ENCODE measurements around the gene CACNA1E. TPM values are rescaled to one million over a fixed set of nuclear protein-coding genes. Genes with fewer than 3 reads are reported as not detected.
A peak's percentile ranks its signal among the peaks of the same experiment; 100 is the strongest.

Gene CACNA1E
- total RNA-seq, 1 experiment from 2014 or later: 0.46 TPM

GRCh38 chr1:181608948-181609347 lies 125.6 kb downstream of the CACNA1E start:
- H3K23ac ChIP-seq (ENCODE audit: insufficient read length, low read depth, low read length): no peak overlapping the region

More at GRCh38 chr1:181608948-181609347, 125.6 kb downstream of the CACNA1E start:
- Histone ChIP-seq H2BK5ac (ENCODE audit: insufficient read length, low read length) (no peak overlapping the region), H4K91ac (ENCODE audit: insufficient read length, low read depth, low read length) (no peak overlapping the region), H4K20me1 (ENCODE audit: control insufficient read depth, insufficient read depth, insufficient read length) (no peaks in the 10 kb centered on the region), H2AFZ (ENCODE audit: low read length) (no peak overlapping the region), H2BK120ac (ENCODE audit: low read depth, low read length, poor library complexity, severe bottlenecking) (no peak overlapping the region), H3K4me2 (ENCODE audit: insufficient read depth, insufficient read length, low read length) (no peak overlapping the region), H3K79me2 (ENCODE audit: insufficient read depth, low read length) (no peaks in the 10 kb centered on the region), H4K5ac (ENCODE audit: insufficient read length, low read depth, low read length) (no peak overlapping the region), H3K4me1 (ENCODE audit: insufficient read depth, low read length) (peaks cover 10% of the 10 kb centered on the region; the same call in 1 of the 2 replicates), H3K56ac (ENCODE audit: insufficient read length, low read depth, low read length) (no peak overlapping the region), H3K14ac (ENCODE audit: insufficient read depth, low read length) (no peak overlapping the region), H3K9ac (ENCODE audit: extremely low read depth, insufficient read length, low read length) (no peak overlapping the region), H3K4ac (ENCODE audit: low read depth, low read length) (no peak overlapping the region), H2BK12ac (ENCODE audit: insufficient read length, low read depth, low read length) (no peak overlapping the region), H2BK15ac (ENCODE audit: low read depth, low read length) (no peak overlapping the region), H2AK5ac (ENCODE audit: insufficient read length, low read length) (no peak overlapping the region), H3K27ac (ENCODE audit: insufficient read length, low read depth, low read length) (no peak overlapping the region), H3K9me3 (ENCODE audit: control insufficient read depth, low read depth, low read length) (no peaks in the 10 kb centered on the region), H3K18ac (ENCODE audit: insufficient read length, low read depth, low read length) (no peak overlapping the region), H3K23me2 (ENCODE audit: insufficient read length, low read depth, low read length, poor library complexity, severe bottlenecking) (no peaks in the 10 kb centered on the region), H3T11ph (ENCODE audit: low read length) (no peak overlapping the region), H3K27me3 (ENCODE audit: insufficient read depth, low read length) (no peaks in the 10 kb centered on the region; the same call in 1 of the 2 replicates), H3K79me1 (ENCODE audit: insufficient read depth, low read depth, low read length, poor library complexity, severe bottlenecking) (no peaks in the 10 kb centered on the region), H2BK20ac (ENCODE audit: low read depth, low read length, poor library complexity, severe bottlenecking) (no peak overlapping the region), H4K8ac (replicated peaks; ENCODE audit: insufficient read length, low read depth, low read length) (no peak overlapping the region)
- Mint-ChIP-seq H3K4me3 (no peak overlapping the region), H3K27ac (peak overlapping the region in 2 of 3 experiments; percentile 22 to 89; a peak in 4 of 7 replicates), H3K9me3 (peaks cover 0 to 5% of the 10 kb centered on the region in 2 experiments; a peak in 4 of 5 replicates), H3K36me3 (ENCODE audit: insufficient read depth in 1 of 3, low read depth in 3 of 3) (peaks cover 0 to 6% (median 2%) of the 10 kb centered on the region in 3 experiments; a peak in 2 of 7 replicates), H3K27me3 (ENCODE audit: low read depth) (peaks cover 14% of the 10 kb centered on the region), H3K4me1 (peaks cover 49 to 51% of the 10 kb centered on the region in 2 experiments)
- peak; percentile 40 for DNase-seq
- TF ChIP-seq CTCF (conservative IDR thresholded peaks at IDR 0.05): no peak
- no CpG with 5 or more reads among the region's 4 CpGs for WGBS (ENCODE audit: extremely low coverage, insufficient read length, low lambda C conversion rate)
